K562 (cell line): ENCODE results near the gene IL4I1. TPM values are rescaled to one million over a fixed set of nuclear protein-coding genes. Genes with fewer than 3 reads are reported as not detected.

Experiments used
- BRD4 ChIP-seq: fragments of 200-600 bp; sonication (generic); IDR thresholded peaks from 2 replicates; pipeline ENCODE4 v1.6.1; 2017; ENCODE audit warnings: inconsistent platforms
- CCNT2 ChIP-seq: IDR thresholded peaks from 2 replicates; pipeline ENCODE4 v1.6.1; 2011; ENCODE audit warnings: borderline replicate concordance, low read depth, mild to moderate bottlenecking, moderate library complexity, mixed read lengths, low read length; ENCODE audit not compliant: insufficient read length; ENCODE audit errors: extremely low read depth
- ERF ChIP-seq: fragments of 450-650 bp; formaldehyde crosslinking; IDR thresholded peaks from 2 replicates; pipeline ENCODE4 v1.4.0; 2020; ENCODE audit warnings: mild to moderate bottlenecking, mixed read lengths
- GATAD2A ChIP-seq: fragments of 450-650 bp; IDR thresholded peaks from 2 replicates; pipeline ENCODE4 v1.6.1; 2017
- GTF2F1 ChIP-seq: IDR thresholded peaks from 2 replicates; pipeline ENCODE4 v1.6.1; 2011; ENCODE audit warnings: low read depth, low read length, improper control_type of control experiment
- MIER1 ChIP-seq: fragments of 450-650 bp; IDR thresholded peaks from 2 replicates; pipeline ENCODE4 v1.6.1; 2016; ENCODE audit warnings: antibody characterized with exemption, mild to moderate bottlenecking, low read depth
- NFATC3 ChIP-seq: fragments of 450-650 bp; IDR thresholded peaks from 2 replicates; pipeline ENCODE4 v1.6.1; 2017; ENCODE audit warnings: mild to moderate bottlenecking
- NFIC ChIP-seq: fragments of 450-650 bp; IDR thresholded peaks from 2 replicates; pipeline ENCODE4 v1.6.1; 2017; ENCODE audit warnings: mild to moderate bottlenecking, inconsistent platforms
- NR2C2 ChIP-seq, 2 experiments: fragments of 200-800 bp in 1 of 2; sonication (Bioruptor generic) in 1 of 2; sonication (generic) in 1 of 2; formaldehyde crosslinking in 1 of 2; IDR thresholded peaks; 2 replicates each; pipeline versions ENCODE4 v1.6.1 to v1.8.0; 2016 to 2022; ENCODE audit warnings: mild to moderate bottlenecking in 1 of 2, missing compliant biosample characterization in 1 of 2, missing genetic modification characterization in 1 of 2, missing genetic modification reagents in 1 of 2
- POLR2A ChIP-seq: fragments of 450-650 bp; conservative IDR thresholded peaks from 2 replicates; pipeline ENCODE4 v1.6.1; 2016
- SMARCA4 ChIP-seq: fragments of 450-650 bp; IDR thresholded peaks from 2 replicates; pipeline ENCODE4 v1.6.1; 2016
- SREBF2 ChIP-seq: sonication (generic); formaldehyde crosslinking; IDR thresholded peaks from 2 replicates; pipeline ENCODE4 v1.4.0; 2020; ENCODE audit warnings: mild to moderate bottlenecking, missing genetic modification reagents
- TAF7 ChIP-seq: fragments of 450-650 bp; IDR thresholded peaks from 2 replicates; pipeline ENCODE4 v1.6.1; 2016; ENCODE audit warnings: missing genetic modification characterization, missing compliant biosample characterization
- TEAD1 ChIP-seq, 2 experiments: fragments of 450-650 bp in 1 of 2; sonication (generic) in 1 of 2; formaldehyde crosslinking; IDR thresholded peaks; 2 replicates each; pipeline versions ENCODE4 v1.4.0 to v1.8.0; 2020 to 2022; ENCODE audit warnings: mild to moderate bottlenecking in 2 of 2, missing genetic modification reagents in 1 of 2
- XRCC4 ChIP-seq: IDR thresholded peaks from one replicate; pipeline ENCODE4 v1.6.1; 2011; ENCODE audit not compliant: insufficient read depth, insufficient read length; ENCODE audit errors: extremely low read depth
- ZNF121 ChIP-seq: sonication (generic); formaldehyde crosslinking; conservative IDR thresholded peaks from 2 replicates; pipeline ENCODE4 v1.8.0; 2022; ENCODE audit warnings: missing genetic modification reagents
- ZNF140 ChIP-seq: fragments of 250-450 bp; sonication (Bioruptor Pico); IDR thresholded peaks from 2 replicates; pipeline ENCODE4 v1.8.0; 2021; ENCODE audit warnings: moderate library complexity, mild to moderate bottlenecking, inconsistent platforms
- ZNF184 ChIP-seq: sonication (generic); formaldehyde crosslinking; IDR thresholded peaks from 2 replicates; pipeline ENCODE4 v1.5.0; 2020; ENCODE audit warnings: missing genetic modification reagents
- ZNF324 ChIP-seq: fragments of 250-450 bp; sonication (Bioruptor Pico); IDR thresholded peaks from 2 replicates; pipeline ENCODE4 v1.4.0; 2020; ENCODE audit warnings: mild to moderate bottlenecking
- ZNF707 ChIP-seq: fragments of 250-450 bp; sonication (Bioruptor Pico); conservative IDR thresholded peaks from 2 replicates; pipeline ENCODE4 v1.8.0; 2022; ENCODE audit warnings: inconsistent platforms, mild to moderate bottlenecking, moderate library complexity
- ZNF75A ChIP-seq: fragments of 450-650 bp; formaldehyde crosslinking; IDR thresholded peaks from 2 replicates; pipeline ENCODE4 v1.4.0; 2020; ENCODE audit warnings: mild to moderate bottlenecking
- polyA plus RNA-seq, 8 experiments: library from polyadenylated mRNA; depleted of rRNA in 4 of 8; stranded (reverse) in 5 of 8; unstranded in 3 of 8; fragments of >200 nt; fragmentation: Nextera tagmentation in 2 of 8; fragmentation: Illumina TruSeq in 1 of 8; extraction: Ambion mirVana in 2 of 8; extraction: Trizol in 1 of 8; gene quantifications; 2 replicates each; pipeline versions ENCODE4 v1.2.1 to v1.2.3, GENCODE V29; 2011 to 2014; ENCODE audit warnings: inconsistent platforms in 1 of 8, missing spikeins in 1 of 8
- total RNA-seq, 7 experiments: library from RNA; depleted of rRNA in 6 of 7; stranded (reverse); fragments of >200 nt in 6 of 7; fragmentation: Illumina TruSeq in 2 of 7; extraction: Trizol in 2 of 7; gene quantifications; 2 replicates each; pipeline versions ENCODE4 v1.2.1 to v1.2.3, GENCODE V29; 2011 to 2021; ENCODE audit warnings: low replicate concordance in 1 of 7
- TF ChIP-seq, protein P1 (sequence below): sonication (generic); formaldehyde crosslinking; IDR thresholded peaks from 2 replicates; pipeline ENCODE4 v1.8.0; 2022; ENCODE audit warnings: mild to moderate bottlenecking, missing genetic modification reagents
- TF ChIP-seq, protein P2 (sequence below): sonication (generic); formaldehyde crosslinking; IDR thresholded peaks from 2 replicates; pipeline ENCODE4 v1.8.0; 2022; ENCODE audit warnings: missing genetic modification reagents, mild to moderate bottlenecking, moderate library complexity, borderline replicate concordance
- TF ChIP-seq, protein P3 (sequence below): fragments of 250-450 bp; sonication (Bioruptor Pico); IDR thresholded peaks from 2 replicates; pipeline ENCODE4 v1.5.0; 2020; ENCODE audit warnings: mild to moderate bottlenecking
- TF ChIP-seq, protein P4 (sequence below): fragments of 450-650 bp; IDR thresholded peaks from 2 replicates; pipeline ENCODE4 v1.7.0; 2016; ENCODE audit warnings: borderline replicate concordance

Gene IL4I1
- total and polyA plus RNA-seq, 9 of the 15 experiments (the other 6 are each of a cell fraction or from before 2014, with no cell fraction given), result 0.06 to 0.95 (median 0.43) TPM; not detected in 2

DNA sequence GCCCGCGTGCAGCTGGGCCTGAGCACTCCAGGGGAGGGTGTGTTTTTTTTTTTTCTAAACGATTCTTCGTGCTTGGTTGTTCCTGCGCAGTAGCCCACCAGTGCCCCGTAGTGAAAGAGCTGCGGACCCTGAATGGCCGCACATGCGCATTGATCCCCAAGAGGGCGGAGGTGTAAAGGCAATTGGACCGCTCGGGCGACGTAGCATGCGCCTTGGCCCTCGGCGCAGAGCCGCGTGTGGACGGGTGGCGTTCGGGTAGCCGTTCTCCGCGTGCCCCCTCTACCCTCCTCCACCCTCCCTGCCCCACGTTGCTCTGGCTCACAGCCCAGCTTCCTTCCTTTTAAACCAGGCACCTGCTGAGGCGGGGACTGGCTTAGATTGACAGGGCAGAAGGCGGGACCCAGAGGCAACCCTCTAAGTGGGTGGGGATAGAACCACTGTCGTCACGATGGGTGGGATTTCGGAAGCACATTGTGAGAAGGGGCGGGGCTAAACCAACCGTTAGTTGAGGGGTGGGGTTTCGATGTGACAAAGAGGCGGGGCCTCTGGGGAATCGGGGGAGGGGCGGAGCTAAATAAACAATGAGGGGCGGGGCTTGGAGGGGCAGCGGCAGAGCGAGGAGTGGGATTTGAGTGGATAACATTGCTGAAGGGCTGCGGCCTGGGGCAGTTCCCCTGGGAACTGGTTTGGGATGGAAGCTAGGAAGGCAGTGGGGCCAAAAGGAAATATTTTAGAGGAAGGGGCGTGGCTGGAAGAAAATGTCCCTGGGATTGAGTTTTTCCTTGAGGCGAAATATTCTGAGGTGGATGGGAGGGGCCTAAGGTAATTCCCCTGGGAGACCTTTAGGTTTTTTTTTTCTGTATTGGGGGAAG is 33.2 kb upstream of the IL4I1 start (continued):
- TF ChIP-seq GTF2F1, result peak; percentile 77; the same call in 1 of the 2 replicates
- TF ChIP-seq BRD4, result peak; percentile 67; the same call in 1 of the 2 replicates
- no peak for TF ChIP-seq SREBF2 (CRISPR knock-in tag)
- TF ChIP-seq CCNT2, result peak; percentile 11
- TF ChIP-seq NR2C2 (CRISPR knock-in tag; IDR thresholded peaks at IDR 0.05), result no peak
- TF ChIP-seq NR2C2 (tag; IDR thresholded peaks at IDR 0.05), result peak; percentile 33
- TF ChIP-seq ERF, result peak; percentile 88
- TF ChIP-seq ZNF140 (CRISPR knock-in tag), result no peak
- TF ChIP-seq, protein P1, sequence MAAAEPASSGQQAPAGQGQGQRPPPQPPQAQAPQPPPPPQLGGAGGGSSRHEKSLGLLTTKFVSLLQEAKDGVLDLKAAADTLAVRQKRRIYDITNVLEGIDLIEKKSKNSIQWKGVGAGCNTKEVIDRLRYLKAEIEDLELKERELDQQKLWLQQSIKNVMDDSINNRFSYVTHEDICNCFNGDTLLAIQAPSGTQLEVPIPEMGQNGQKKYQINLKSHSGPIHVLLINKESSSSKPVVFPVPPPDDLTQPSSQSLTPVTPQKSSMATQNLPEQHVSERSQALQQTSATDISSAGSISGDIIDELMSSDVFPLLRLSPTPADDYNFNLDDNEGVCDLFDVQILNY, result no peak
- TF ChIP-seq NFATC3, result no peak
- TF ChIP-seq, protein P2, sequence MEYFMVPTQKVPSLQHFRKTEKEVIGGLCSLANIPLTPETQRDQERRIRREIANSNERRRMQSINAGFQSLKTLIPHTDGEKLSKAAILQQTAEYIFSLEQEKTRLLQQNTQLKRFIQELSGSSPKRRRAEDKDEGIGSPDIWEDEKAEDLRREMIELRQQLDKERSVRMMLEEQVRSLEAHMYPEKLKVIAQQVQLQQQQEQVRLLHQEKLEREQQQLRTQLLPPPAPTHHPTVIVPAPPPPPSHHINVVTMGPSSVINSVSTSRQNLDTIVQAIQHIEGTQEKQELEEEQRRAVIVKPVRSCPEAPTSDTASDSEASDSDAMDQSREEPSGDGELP (CRISPR knock-in tag), result peak; percentile 62
- TF ChIP-seq, protein P3, sequence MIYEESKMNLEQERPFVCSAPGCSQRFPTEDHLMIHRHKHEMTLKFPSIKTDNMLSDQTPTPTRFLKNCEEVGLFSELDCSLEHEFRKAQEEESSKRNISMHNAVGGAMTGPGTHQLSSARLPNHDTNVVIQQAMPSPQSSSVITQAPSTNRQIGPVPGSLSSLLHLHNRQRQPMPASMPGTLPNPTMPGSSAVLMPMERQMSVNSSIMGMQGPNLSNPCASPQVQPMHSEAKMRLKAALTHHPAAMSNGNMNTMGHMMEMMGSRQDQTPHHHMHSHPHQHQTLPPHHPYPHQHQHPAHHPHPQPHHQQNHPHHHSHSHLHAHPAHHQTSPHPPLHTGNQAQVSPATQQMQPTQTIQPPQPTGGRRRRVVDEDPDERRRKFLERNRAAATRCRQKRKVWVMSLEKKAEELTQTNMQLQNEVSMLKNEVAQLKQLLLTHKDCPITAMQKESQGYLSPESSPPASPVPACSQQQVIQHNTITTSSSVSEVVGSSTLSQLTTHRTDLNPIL (CRISPR knock-in tag), result no peak
- no peak for TF ChIP-seq XRCC4
- no peak for TF ChIP-seq GATAD2A
- TF ChIP-seq MIER1, result no peak
- TF ChIP-seq ZNF75A (CRISPR knock-in tag), result no peak
- TF ChIP-seq SMARCA4, result no peak
- TF ChIP-seq NFIC, result peak; percentile 93
- peak in 1 of 2 experiments; percentile 67; a peak in 2 of 4 replicates for TF ChIP-seq TEAD1 (CRISPR knock-in tag; IDR thresholded peaks at IDR 0.05)
- peak; percentile 97 for TF ChIP-seq POLR2A
- TF ChIP-seq, protein P4, sequence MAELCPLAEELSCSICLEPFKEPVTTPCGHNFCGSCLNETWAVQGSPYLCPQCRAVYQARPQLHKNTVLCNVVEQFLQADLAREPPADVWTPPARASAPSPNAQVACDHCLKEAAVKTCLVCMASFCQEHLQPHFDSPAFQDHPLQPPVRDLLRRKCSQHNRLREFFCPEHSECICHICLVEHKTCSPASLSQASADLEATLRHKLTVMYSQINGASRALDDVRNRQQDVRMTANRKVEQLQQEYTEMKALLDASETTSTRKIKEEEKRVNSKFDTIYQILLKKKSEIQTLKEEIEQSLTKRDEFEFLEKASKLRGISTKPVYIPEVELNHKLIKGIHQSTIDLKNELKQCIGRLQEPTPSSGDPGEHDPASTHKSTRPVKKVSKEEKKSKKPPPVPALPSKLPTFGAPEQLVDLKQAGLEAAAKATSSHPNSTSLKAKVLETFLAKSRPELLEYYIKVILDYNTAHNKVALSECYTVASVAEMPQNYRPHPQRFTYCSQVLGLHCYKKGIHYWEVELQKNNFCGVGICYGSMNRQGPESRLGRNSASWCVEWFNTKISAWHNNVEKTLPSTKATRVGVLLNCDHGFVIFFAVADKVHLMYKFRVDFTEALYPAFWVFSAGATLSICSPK, result 0 out of 2 replicates have a peak, but pooled peaks have one; percentile 25
- peak; percentile 55; the same call in 1 of the 2 replicates for TF ChIP-seq ZNF324 (CRISPR knock-in tag)
- TF ChIP-seq TAF7, result peak; percentile 83
- TF ChIP-seq ZNF121 (CRISPR knock-in tag), result no peak
- TF ChIP-seq ZNF184, result no peak
- 0 out of 2 replicates have a peak, but pooled peaks have one; percentile 20 for TF ChIP-seq ZNF707 (CRISPR knock-in tag)
